GM13976 (cell line): ENCODE measurements around the gene LAMTOR4.
"Not testable (repeated sequence)": the region's sequence is repeated elsewhere in the genome, so short reads cannot be mapped to it uniquely, and the experiment has no call there.

Source experiments
- DNase-seq: peaks from one replicate; pipeline ENCODE4 v3.0.0; 2012; ENCODE audit warnings: low spot score
- CTCF ChIP-seq: IDR thresholded peaks from 2 replicates; pipeline ENCODE4 v1.5.1; 2012; ENCODE audit warnings: borderline replicate concordance, mild to moderate bottlenecking; ENCODE audit not compliant: insufficient read depth; ENCODE audit errors: extremely low read depth, missing control alignments, control extremely low read depth
- in situ Hi-C: fragments of 300-500 bp; cut with MboI; formaldehyde crosslinking; loops from one replicate; pipeline ENCODE4 v1.12.0; 2022; ENCODE audit warnings: low sequenced_read_pairs, mixed read lengths, inconsistent platforms; ENCODE audit not compliant: unreplicated experiment

LAMTOR4 gene

DNA sequence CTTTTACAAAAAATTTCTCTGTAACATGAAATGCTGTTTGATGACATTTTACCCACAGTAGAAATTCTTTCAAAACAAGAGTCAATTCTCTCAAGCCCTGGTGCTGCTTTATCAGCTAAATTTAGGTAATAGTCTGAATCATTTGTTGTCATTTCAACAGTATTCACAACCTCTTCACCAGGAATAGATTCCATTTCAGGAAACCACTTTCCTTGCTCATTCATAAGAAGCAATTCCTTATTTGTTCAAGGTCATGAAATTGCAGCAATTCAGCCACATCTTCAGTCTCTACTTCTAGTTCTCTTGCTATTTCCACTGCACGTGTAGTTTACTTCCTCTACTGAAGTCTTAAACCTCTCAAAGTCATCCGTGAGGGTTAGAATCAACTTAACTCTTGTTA, 43.1 kb downstream of the LAMTOR4 start:
- no peak for TF ChIP-seq CTCF
- DNase-seq = no peak
- in situ Hi-C loops = no loop called here

DNA sequence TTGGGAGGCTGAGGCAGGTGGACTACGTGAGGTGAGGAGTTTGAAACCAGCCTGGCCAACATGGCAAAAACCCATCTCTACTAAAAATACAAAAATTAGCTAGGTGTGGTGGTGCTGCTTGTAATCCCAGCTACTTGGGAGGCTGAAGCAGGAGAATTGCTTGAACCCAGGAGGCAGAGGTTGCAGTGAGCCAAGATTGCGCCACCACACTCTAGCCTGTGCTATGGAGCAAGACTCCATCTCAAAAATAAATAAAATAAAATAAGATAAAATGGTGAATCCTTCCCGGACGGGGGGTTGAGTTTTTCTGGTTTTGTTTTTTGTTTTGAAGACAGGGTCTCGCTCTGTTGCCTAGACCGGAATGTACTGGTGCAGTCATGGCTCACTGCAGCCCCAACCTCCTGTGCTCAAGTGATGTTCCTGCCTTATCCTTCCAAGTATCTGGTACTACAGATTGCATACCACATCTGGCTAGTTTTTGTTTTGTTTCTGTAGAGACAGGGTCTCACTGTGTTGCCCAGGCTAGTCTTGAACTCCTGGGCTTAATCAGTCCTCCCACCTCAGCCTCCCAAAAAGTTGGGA, 43.7 kb downstream of the LAMTOR4 start:
- in situ Hi-C loops, DNase-seq: not testable (repeated sequence)

- TF ChIP-seq CTCF = no peak
- in situ Hi-C loops = no loop called here
- no peak for DNase-seq
These were observed 44.3 kb downstream of the LAMTOR4 start for GRCh38 chr7:100192969-100193368.

DNA sequence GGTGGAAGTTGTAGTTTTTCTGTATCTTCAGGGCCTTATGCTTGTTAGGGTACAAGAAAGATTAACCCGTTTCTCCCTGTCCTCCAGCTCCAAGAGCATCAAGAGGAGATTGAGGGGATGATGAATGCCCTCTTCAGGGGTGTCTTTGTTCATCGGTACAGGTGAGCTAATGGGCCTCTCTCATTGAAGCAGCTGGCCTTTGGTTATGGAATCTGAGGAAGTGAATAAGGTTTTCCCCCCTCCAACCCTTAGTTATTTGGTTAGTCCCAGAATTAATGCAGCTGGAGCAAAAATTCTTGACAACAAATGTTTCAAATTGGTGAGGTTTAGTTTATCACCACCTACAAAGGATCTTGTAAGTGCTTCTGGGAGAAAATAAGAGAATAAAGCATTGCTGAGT, 46.5 kb downstream of the LAMTOR4 start:
- DNase-seq = no peak
- no peak for TF ChIP-seq CTCF
- in situ Hi-C loops = no loop called here

DNA sequence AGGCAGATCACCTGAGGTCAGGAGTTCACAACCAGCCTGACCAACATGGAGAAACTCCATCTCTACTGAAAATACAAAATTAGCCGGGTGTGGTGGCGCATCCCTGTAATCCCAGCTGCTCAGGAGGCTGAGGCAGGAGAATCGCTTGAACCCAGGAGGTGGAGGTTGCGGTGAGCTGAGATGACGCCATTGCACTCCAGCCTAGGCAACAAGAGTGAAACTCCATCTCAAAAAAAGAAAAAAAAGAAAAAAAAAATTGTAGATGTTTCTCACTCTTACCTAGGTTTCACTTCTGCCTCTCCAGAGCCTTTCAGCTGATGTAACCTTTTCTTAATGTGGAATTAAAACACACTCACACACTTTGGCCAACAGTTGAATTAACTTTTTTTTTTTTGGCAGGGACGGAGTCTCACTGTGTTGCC, 47.2 kb downstream of the LAMTOR4 start:
- in situ Hi-C loops = not testable (repeated sequence)
- peak; percentile 63 for DNase-seq

DNA sequence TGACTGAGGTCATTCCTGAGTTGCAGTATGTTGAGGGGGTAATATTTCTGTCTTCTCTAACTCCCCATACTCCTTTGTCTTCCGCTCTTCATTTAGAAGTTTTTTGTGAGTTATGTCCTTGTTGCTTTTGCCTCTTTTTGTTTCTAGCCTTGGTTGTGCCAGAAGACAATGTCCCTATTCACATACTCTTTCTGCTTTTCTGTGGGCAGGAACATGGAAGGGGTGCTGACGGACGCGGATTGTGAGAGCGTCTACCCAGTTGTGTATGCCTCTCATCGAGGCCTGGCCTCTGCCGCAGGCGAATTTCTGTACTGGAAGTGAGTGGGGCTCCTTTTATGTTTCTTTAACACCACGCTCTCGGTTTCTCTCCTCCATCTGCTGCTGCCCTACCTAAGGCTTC, 49.5 kb downstream of the LAMTOR4 start:
- TF ChIP-seq CTCF = no peak
- DNase-seq = no peak
- in situ Hi-C loops = no loop called here

DNA sequence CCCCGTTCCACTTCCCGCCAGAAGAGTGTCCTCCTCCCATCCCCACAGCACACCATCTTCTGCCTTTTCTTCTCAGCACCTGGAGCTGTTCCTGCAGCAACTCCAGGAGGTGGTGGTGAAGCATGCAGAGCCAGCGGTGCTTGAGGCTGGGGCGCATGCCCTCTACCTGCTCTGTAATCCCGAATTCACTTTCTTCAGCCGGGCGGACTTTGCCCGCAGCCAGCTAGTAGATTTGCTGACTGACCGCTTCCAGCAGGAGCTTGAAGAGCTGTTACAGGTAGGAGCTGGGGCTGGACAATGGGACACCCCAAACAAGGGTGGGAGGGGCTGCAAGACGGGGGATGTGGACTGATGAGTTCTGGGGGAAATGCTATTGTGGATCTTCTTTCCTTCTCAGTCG, 52.0 kb downstream of the LAMTOR4 start:
- TF ChIP-seq CTCF = no peak
- DNase-seq = no peak
- in situ Hi-C loops = no loop called here
